ENCODE results near the gene NPEPPS.

The NPEPPS gene

GRCh38 chr17:47669081-47669480 lies 138.2 kb downstream of the NPEPPS start:
- no peak for DNase-seq

GRCh38 chr17:47670064-47670463 lies 139.2 kb downstream of the NPEPPS start:
- no peak for DNase-seq
